HepG2 (cell line): ENCODE measurements around the gene FAM174C. TPM values are rescaled to one million over a fixed set of nuclear protein-coding genes. Genes with fewer than 3 reads are reported as not detected.

Source experiments
- FOXA1 ChIP-seq, 2 experiments: fragments of 450-650 bp in 1 of 2; sonication (generic) in 1 of 2; formaldehyde crosslinking in 1 of 2; IDR thresholded peaks; 2 replicates each; pipeline versions ENCODE4 v1.4.0 to v1.6.1; 2016 to 2020; ENCODE audit warnings: missing genetic modification reagents in 1 of 2
- MTF1 ChIP-seq: sonication (generic); formaldehyde crosslinking; IDR thresholded peaks from 2 replicates; pipeline ENCODE4 v1.5.0; 2020; ENCODE audit warnings: missing genetic modification reagents
- SRSF1 ChIP-seq: fragments of 200-400 bp; formaldehyde crosslinking; optimal IDR thresholded peaks from 2 replicates; pipeline ENCODE3; 2017; ENCODE audit warnings: mild to moderate bottlenecking, low read depth, low read length, moderate library complexity
- SRSF4 ChIP-seq: fragments of 200-400 bp; formaldehyde crosslinking; IDR thresholded peaks from one replicate; pipeline ENCODE4 v1.6.1; 2018; ENCODE audit warnings: mild to moderate bottlenecking, low read depth, low read length, moderate library complexity; ENCODE audit not compliant: poor library complexity, severe bottlenecking
- ZNF296 ChIP-seq: sonication (generic); formaldehyde crosslinking; conservative IDR thresholded peaks from 2 replicates; pipeline ENCODE4 v1.5.0; 2020; ENCODE audit warnings: mild to moderate bottlenecking, missing genetic modification reagents
- ZNF614 ChIP-seq: IDR thresholded peaks from 2 replicates; pipeline ENCODE4 v1.6.1; 2018; ENCODE audit warnings: missing biosample characterization, missing genetic modification reagents, inconsistent platforms, borderline replicate concordance
- polyA plus RNA-seq, 8 experiments: library from polyadenylated mRNA; depleted of rRNA in 3 of 8; stranded (reverse) in 7 of 8; unstranded in 1 of 8; fragments of >200 nt; fragmentation: Illumina TruSeq in 4 of 8; extraction: Trizol in 4 of 8; gene quantifications; 2 replicates each; pipeline versions ENCODE4 v1.2.1 to v1.2.3, GENCODE V29; 2011 to 2016; ENCODE audit warnings: low read depth in 4 of 8, missing spikeins in 1 of 8, mixed read lengths in 1 of 8; ENCODE audit not compliant: insufficient read depth in 1 of 8
- total RNA-seq, 5 experiments: library from RNA; depleted of rRNA; stranded (reverse); fragments of >200 nt; fragmentation: Illumina TruSeq; extraction: Trizol; gene quantifications; 2 replicates each; pipeline ENCODE4 v1.2.3, GENCODE V29; 2016; ENCODE audit warnings: low read depth in 1 of 5
- TF ChIP-seq, protein P1 (sequence below): sonication (generic); formaldehyde crosslinking; conservative IDR thresholded peaks from 2 replicates; pipeline ENCODE4 v1.8.0; 2022; ENCODE audit warnings: missing genetic modification reagents
- TF ChIP-seq, protein P2 (sequence below): sonication (generic); formaldehyde crosslinking; IDR thresholded peaks from 2 replicates; pipeline ENCODE4 v1.5.1; 2020; ENCODE audit warnings: mild to moderate bottlenecking, moderate library complexity, missing genetic modification reagents
- TF ChIP-seq, protein P3 (sequence below): sonication (generic); formaldehyde crosslinking; IDR thresholded peaks from 2 replicates; pipeline ENCODE4 v1.4.0; 2020; ENCODE audit warnings: missing genetic modification reagents
- TF ChIP-seq, protein P4 (sequence below): sonication (generic); formaldehyde crosslinking; IDR thresholded peaks from 2 replicates; pipeline ENCODE4 v1.5.1; 2020; ENCODE audit warnings: mild to moderate bottlenecking, missing genetic modification reagents, borderline replicate concordance
- TF ChIP-seq, protein P5 (sequence below): IDR thresholded peaks from 2 replicates; pipeline ENCODE4 v1.6.1; 2016; ENCODE audit warnings: low read depth, missing genetic modification reagents, missing compliant biosample characterization
- TF ChIP-seq, protein P6 (sequence below): IDR thresholded peaks from 2 replicates; pipeline ENCODE4 v1.6.1; 2016

Gene FAM174C
- total and polyA plus RNA-seq, 2 of the 13 experiments (the other 11 are each of a cell fraction or from before 2014, with no cell fraction given) = 19.5 to 31.3 TPM

DNA sequence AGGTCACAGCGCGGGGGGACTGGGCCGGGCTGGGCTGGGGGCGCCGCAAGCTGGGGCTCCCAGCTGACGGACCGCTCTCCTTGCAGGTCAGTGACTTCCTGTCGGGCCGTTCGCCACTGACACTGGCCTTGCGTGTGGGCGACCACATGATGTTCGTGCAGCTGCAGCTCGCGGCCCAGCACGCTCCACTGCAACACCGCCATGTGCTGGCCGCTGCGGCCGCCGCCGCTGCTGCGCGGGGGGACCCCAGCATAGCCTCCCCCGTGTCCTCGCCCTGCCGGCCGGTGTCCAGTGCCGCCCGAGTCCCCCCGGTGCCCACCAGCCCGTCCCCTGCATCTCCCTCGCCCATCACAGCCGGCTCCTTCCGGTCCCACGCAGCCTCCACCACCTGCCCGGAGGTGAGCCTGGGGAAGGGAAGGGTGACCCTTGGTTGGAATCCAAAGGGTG is 21.2 kb upstream of the FAM174C start (continued):
- TF ChIP-seq, protein P1, sequence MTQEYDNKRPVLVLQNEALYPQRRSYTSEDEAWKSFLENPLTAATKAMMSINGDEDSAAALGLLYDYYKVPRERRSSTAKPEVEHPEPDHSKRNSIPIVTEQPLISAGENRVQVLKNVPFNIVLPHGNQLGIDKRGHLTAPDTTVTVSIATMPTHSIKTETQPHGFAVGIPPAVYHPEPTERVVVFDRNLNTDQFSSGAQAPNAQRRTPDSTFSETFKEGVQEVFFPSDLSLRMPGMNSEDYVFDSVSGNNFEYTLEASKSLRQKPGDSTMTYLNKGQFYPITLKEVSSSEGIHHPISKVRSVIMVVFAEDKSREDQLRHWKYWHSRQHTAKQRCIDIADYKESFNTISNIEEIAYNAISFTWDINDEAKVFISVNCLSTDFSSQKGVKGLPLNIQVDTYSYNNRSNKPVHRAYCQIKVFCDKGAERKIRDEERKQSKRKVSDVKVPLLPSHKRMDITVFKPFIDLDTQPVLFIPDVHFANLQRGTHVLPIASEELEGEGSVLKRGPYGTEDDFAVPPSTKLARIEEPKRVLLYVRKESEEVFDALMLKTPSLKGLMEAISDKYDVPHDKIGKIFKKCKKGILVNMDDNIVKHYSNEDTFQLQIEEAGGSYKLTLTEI (CRISPR knock-in tag) = no peak
- TF ChIP-seq SRSF4 (no peak), ZNF614 (CRISPR knock-in tag) (no peak), MTF1 (CRISPR knock-in tag) (no peak), ZNF296 (CRISPR knock-in tag) (no peak), FOXA1 (IDR thresholded peaks at IDR 0.05) (no peak), FOXA1 (CRISPR knock-in tag; IDR thresholded peaks at IDR 0.05) (no peak), SRSF1 (no peak)
- TF ChIP-seq, protein P2, sequence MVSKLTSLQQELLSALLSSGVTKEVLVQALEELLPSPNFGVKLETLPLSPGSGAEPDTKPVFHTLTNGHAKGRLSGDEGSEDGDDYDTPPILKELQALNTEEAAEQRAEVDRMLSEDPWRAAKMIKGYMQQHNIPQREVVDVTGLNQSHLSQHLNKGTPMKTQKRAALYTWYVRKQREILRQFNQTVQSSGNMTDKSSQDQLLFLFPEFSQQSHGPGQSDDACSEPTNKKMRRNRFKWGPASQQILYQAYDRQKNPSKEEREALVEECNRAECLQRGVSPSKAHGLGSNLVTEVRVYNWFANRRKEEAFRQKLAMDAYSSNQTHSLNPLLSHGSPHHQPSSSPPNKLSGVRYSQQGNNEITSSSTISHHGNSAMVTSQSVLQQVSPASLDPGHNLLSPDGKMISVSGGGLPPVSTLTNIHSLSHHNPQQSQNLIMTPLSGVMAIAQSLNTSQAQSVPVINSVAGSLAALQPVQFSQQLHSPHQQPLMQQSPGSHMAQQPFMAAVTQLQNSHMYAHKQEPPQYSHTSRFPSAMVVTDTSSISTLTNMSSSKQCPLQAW (CRISPR knock-in tag) = no peak
- TF ChIP-seq, protein P3, sequence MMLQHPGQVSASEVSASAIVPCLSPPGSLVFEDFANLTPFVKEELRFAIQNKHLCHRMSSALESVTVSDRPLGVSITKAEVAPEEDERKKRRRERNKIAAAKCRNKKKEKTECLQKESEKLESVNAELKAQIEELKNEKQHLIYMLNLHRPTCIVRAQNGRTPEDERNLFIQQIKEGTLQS (CRISPR knock-in tag) = no peak
- TF ChIP-seq, protein P4, sequence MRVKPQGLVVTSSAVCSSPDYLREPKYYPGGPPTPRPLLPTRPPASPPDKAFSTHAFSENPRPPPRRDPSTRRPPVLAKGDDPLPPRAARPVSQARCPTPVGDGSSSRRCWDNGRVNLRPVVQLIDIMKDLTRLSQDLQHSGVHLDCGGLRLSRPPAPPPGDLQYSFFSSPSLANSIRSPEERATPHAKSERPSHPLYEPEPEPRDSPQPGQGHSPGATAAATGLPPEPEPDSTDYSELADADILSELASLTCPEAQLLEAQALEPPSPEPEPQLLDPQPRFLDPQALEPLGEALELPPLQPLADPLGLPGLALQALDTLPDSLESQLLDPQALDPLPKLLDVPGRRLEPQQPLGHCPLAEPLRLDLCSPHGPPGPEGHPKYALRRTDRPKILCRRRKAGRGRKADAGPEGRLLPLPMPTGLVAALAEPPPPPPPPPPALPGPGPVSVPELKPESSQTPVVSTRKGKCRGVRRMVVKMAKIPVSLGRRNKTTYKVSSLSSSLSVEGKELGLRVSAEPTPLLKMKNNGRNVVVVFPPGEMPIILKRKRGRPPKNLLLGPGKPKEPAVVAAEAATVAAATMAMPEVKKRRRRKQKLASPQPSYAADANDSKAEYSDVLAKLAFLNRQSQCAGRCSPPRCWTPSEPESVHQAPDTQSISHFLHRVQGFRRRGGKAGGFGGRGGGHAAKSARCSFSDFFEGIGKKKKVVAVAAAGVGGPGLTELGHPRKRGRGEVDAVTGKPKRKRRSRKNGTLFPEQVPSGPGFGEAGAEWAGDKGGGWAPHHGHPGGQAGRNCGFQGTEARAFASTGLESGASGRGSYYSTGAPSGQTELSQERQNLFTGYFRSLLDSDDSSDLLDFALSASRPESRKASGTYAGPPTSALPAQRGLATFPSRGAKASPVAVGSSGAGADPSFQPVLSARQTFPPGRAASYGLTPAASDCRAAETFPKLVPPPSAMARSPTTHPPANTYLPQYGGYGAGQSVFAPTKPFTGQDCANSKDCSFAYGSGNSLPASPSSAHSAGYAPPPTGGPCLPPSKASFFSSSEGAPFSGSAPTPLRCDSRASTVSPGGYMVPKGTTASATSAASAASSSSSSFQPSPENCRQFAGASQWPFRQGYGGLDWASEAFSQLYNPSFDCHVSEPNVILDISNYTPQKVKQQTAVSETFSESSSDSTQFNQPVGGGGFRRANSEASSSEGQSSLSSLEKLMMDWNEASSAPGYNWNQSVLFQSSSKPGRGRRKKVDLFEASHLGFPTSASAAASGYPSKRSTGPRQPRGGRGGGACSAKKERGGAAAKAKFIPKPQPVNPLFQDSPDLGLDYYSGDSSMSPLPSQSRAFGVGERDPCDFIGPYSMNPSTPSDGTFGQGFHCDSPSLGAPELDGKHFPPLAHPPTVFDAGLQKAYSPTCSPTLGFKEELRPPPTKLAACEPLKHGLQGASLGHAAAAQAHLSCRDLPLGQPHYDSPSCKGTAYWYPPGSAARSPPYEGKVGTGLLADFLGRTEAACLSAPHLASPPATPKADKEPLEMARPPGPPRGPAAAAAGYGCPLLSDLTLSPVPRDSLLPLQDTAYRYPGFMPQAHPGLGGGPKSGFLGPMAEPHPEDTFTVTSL (CRISPR knock-in tag) = no peak
- TF ChIP-seq, protein P5, sequence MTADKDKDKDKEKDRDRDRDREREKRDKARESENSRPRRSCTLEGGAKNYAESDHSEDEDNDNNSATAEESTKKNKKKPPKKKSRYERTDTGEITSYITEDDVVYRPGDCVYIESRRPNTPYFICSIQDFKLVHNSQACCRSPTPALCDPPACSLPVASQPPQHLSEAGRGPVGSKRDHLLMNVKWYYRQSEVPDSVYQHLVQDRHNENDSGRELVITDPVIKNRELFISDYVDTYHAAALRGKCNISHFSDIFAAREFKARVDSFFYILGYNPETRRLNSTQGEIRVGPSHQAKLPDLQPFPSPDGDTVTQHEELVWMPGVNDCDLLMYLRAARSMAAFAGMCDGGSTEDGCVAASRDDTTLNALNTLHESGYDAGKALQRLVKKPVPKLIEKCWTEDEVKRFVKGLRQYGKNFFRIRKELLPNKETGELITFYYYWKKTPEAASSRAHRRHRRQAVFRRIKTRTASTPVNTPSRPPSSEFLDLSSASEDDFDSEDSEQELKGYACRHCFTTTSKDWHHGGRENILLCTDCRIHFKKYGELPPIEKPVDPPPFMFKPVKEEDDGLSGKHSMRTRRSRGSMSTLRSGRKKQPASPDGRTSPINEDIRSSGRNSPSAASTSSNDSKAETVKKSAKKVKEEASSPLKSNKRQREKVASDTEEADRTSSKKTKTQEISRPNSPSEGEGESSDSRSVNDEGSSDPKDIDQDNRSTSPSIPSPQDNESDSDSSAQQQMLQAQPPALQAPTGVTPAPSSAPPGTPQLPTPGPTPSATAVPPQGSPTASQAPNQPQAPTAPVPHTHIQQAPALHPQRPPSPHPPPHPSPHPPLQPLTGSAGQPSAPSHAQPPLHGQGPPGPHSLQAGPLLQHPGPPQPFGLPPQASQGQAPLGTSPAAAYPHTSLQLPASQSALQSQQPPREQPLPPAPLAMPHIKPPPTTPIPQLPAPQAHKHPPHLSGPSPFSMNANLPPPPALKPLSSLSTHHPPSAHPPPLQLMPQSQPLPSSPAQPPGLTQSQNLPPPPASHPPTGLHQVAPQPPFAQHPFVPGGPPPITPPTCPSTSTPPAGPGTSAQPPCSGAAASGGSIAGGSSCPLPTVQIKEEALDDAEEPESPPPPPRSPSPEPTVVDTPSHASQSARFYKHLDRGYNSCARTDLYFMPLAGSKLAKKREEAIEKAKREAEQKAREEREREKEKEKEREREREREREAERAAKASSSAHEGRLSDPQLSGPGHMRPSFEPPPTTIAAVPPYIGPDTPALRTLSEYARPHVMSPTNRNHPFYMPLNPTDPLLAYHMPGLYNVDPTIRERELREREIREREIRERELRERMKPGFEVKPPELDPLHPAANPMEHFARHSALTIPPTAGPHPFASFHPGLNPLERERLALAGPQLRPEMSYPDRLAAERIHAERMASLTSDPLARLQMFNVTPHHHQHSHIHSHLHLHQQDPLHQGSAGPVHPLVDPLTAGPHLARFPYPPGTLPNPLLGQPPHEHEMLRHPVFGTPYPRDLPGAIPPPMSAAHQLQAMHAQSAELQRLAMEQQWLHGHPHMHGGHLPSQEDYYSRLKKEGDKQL (CRISPR knock-in tag) = no peak
- TF ChIP-seq, protein P6, sequence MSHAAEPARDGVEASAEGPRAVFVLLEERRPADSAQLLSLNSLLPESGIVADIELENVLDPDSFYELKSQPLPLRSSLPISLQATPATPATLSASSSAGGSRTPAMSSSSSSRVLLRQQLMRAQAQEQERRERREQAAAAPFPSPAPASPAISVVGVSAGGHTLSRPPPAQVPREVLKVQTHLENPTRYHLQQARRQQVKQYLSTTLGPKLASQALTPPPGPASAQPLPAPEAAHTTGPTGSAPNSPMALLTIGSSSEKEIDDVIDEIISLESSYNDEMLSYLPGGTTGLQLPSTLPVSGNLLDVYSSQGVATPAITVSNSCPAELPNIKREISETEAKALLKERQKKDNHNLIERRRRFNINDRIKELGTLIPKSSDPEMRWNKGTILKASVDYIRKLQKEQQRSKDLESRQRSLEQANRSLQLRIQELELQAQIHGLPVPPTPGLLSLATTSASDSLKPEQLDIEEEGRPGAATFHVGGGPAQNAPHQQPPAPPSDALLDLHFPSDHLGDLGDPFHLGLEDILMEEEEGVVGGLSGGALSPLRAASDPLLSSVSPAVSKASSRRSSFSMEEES (CRISPR knock-in tag) = no peak
